BE2C (cell line): ENCODE results near the gene SPIB.

ENCODE experiments used
- DNase-seq: peaks from one replicate; pipeline ENCODE4 v3.0.0-alpha.2; 2020
- H3K27me3 ChIP-seq: fragments of 250-450 bp; sonication (Bioruptor Pico); 2 replicates; pipeline ENCODE4 v1.5.1; 2020; ENCODE audit warnings: mild to moderate bottlenecking
- H3K36me3 ChIP-seq: fragments of 250-450 bp; sonication (Bioruptor Pico); 2 replicates; pipeline ENCODE4 v1.5.1; 2020; ENCODE audit warnings: mild to moderate bottlenecking
- H3K4me1 ChIP-seq: fragments of 250-450 bp; sonication (Bioruptor Pico); 2 replicates; pipeline ENCODE4 v1.5.1; 2020
- H3K4me3 ChIP-seq: 2 replicates; pipeline ENCODE4 v1.5.1; 2011; ENCODE audit warnings: low read depth, low read length
- H3K9me3 ChIP-seq: fragments of 250-450 bp; sonication (Bioruptor Pico); 2 replicates; pipeline ENCODE4 v1.5.1; 2020
- TF ChIP-seq, protein P1 (sequence below): IDR thresholded peaks from 2 replicates; pipeline ENCODE4 v1.5.1; 2012; ENCODE audit warnings: mild to moderate bottlenecking, low read depth, low read length

SPIB gene

DNA sequence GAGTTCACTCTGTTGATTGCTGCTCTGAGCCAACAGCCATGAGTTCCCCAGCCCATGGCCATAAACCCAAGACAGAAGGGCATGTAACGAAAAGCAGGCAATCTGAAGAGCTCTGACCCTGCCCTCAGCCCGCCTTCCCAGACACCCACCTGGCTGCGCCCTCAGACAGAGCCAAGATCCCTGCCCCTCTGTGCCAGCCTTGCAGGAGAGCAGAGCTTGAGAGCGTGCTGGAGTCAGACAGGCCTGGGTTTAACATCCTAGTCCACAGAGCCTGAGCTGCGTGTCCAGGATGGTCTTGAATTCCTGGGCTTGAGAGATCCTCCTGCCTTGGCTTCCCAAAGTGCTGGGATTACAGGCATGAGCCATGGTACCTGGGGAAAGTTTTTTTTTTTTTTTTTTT is 38.6 kb downstream of the SPIB start:
- TF ChIP-seq, protein P1, sequence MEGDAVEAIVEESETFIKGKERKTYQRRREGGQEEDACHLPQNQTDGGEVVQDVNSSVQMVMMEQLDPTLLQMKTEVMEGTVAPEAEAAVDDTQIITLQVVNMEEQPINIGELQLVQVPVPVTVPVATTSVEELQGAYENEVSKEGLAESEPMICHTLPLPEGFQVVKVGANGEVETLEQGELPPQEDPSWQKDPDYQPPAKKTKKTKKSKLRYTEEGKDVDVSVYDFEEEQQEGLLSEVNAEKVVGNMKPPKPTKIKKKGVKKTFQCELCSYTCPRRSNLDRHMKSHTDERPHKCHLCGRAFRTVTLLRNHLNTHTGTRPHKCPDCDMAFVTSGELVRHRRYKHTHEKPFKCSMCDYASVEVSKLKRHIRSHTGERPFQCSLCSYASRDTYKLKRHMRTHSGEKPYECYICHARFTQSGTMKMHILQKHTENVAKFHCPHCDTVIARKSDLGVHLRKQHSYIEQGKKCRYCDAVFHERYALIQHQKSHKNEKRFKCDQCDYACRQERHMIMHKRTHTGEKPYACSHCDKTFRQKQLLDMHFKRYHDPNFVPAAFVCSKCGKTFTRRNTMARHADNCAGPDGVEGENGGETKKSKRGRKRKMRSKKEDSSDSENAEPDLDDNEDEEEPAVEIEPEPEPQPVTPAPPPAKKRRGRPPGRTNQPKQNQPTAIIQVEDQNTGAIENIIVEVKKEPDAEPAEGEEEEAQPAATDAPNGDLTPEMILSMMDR = no peak
- Histone ChIP-seq H3K27me3 (peaks cover 5% of the 10 kb centered on the region), H3K36me3 (no peaks in the 10 kb centered on the region), H3K4me3 (no peak overlapping the region), H3K9me3 (no peaks in the 10 kb centered on the region), H3K4me1 (no peaks in the 10 kb centered on the region)
- DNase-seq = no peak

DNA sequence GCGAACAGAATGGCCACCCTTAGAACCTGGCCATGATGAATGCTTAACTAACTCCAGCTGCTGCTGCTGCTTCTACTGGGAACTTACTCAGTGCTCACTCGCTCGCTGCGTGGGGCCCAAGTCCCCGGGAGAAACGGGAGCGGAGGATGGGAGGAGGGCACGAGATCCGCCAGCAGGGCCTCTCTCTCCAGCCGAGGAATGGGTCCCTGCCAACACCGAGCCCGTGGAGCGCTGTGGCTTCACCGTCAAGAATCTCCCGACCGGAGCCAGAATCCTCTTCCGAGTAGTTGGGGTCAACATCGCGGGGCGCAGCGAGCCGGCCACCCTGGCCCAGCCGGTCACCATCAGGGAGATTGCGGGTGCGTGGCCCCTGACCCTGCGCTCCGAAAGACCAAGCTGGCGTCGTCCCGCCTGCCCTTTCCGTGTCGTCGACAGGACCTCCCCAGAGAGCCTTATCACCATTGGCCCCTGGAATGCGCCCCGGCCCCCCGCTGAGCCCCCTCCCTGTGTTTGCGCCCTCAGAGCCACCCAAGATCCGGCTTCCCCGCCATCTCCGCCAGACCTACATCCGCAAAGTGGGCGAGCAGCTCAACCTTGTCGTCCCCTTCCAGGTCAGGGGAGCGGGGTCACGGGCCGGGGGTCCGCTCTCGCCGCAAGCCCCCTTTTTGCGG is 39.8 kb downstream of the SPIB start:
- H3K4me3 ChIP-seq = no peak overlapping the region
- DNase-seq = no peak

DNA sequence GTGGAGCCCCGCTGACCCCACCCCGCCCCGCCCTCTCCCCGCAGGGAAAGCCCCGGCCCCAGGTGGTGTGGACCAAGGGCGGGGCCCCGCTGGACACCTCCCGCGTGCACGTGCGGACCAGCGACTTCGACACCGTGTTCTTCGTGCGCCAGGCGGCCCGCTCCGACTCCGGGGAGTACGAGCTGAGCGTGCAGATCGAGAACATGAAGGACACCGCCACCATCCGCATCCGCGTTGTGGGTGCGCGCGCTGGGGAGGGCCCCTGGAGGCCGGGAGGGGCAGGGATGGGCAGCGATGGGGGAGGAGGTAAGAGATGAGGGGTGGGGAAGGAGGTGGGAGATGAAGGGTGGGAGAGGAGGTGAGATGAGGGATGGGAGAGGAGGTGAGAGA is 40.3 kb downstream of the SPIB start:
- Histone ChIP-seq H3K36me3 (no peaks in the 10 kb centered on the region), H3K4me1 (no peaks in the 10 kb centered on the region), H3K9me3 (no peaks in the 10 kb centered on the region), H3K27me3 (peaks cover 5% of the 10 kb centered on the region), H3K4me3 (no peak overlapping the region)
- DNase-seq = no peak
- TF ChIP-seq, protein P1 = no peak

More for the DNA sequence above, 39.8 kb downstream of the SPIB start:
- no peaks in the 10 kb centered on the region for H3K36me3 ChIP-seq
- TF ChIP-seq, protein P1 = no peak
- no peaks in the 10 kb centered on the region for H3K4me1 ChIP-seq
- peaks cover 5% of the 10 kb centered on the region for H3K27me3 ChIP-seq
- H3K9me3 ChIP-seq = no peaks in the 10 kb centered on the region

DNA sequence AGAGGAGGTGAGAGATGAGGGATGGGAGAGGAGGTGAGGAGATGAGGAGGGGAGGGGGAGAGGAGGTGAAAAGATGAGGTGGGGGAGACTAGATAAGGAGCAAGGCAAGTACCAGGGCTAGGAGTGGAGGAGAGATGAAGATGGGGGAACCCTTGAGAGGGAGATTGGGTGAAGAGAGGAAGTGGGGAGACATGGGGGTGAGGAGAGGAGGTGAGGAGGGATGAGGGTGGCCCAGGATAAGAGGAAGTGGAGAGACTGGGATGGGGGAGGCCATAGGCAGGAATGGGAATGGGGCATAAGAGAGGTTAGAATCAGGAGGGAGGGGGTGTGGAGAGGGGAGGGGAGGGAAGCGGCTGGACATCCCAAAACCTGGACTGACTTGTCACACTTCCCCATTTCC is 40.9 kb downstream of the SPIB start:
- H3K4me3 ChIP-seq = no peak overlapping the region
- no peaks in the 10 kb centered on the region for H3K4me1 ChIP-seq
- H3K27me3 ChIP-seq = peaks cover 5% of the 10 kb centered on the region
- no peaks in the 10 kb centered on the region for H3K9me3 ChIP-seq
- DNase-seq = no peak
- H3K36me3 ChIP-seq = no peaks in the 10 kb centered on the region
- TF ChIP-seq, protein P1 = no peak

DNA sequence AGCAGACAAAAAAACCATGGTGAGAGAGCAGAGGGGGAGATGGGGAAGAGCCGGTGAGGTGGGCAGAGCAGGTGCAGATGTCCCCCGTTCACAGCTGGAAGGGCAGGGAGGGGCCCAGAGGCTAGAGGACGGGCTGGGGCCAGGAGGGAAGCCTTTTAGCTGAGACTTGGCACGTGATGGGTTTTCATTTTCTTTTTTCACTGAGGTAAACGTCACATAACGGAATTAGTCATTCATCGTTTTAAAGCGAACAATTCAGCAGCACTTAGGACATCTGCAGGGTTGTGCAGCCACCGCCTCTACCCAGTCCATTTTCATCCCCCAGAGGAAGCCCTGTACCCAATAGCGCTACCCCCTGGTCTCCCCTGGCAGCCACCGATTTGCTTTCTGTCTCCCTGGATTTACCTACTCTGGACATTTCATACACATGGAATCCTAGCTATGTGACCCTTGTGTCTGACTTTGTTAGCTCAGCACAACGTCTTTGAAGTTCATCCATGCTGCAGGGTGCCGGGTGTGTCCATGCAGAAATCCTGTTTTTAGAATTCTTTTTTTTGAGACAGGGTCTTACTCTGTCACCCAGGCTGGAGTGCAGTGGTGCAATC is 41.5 kb downstream of the SPIB start:
- Histone ChIP-seq H3K4me1 (no peaks in the 10 kb centered on the region), H3K27me3 (peaks cover 5% of the 10 kb centered on the region), H3K36me3 (no peaks in the 10 kb centered on the region), H3K9me3 (no peaks in the 10 kb centered on the region), H3K4me3 (no peak overlapping the region)
- TF ChIP-seq, protein P1 = no peak
- DNase-seq = no peak
